ENCODE measurements around the gene KIF6.

KIF6 gene

DNA sequence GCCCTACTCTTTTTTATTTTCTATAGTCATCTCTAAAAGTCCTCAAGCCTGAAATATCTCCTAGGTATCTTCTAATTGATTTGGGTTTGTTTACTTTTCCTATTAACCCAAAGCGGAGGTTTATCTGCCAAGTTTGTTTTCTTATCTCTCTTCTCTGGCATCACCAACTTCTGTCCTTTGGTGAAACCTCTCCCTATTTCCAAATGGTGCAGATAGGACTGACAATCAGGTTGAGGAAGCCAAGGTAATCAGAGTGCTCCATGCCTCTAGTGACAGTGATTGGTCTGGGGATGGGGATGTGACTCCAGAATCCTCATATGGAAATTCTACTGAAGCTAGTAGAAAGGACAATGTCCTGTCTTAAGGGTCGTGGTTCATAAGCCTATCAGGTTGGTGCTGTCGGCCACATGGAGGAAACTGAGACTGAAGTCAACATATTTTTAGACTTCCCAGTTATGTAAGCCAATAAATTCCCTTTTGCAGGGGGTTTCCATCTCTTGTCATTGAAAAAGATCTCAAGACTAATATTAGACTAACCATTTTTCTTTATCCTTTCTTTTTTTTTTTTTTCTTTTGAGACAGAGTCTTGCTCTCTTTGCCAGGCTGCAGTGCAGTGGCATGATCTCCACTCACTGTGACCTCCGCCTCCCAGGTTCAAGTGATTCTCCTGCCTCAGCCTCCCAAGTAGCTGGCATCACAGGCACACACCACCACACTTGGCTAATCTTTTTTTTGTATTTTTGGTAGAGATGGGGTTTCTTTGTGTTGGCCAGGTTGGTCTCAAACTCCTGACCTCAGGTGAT lies 28.0 kb downstream of the KIF6 start:
- Histone ChIP-seq H3K27me3 (ENCODE audit: low read length) (no peaks in the 10 kb centered on the region), H3F3A (ENCODE audit: insufficient read depth) (no peaks in the 10 kb centered on the region), H3K27ac (ENCODE audit: low read depth, low read length) (no peak overlapping the region), H3K9me2 (replicated peaks; ENCODE audit: insufficient read depth, low read length) (no peaks in the 10 kb centered on the region), H3K4me3 (ENCODE audit: insufficient read depth, low read length, poor library complexity, severe bottlenecking) (no peak overlapping the region), H3K9me3 (ENCODE audit: insufficient read depth, low read length) (no peaks in the 10 kb centered on the region), H4K20me1 (ENCODE audit: low read depth, low read length) (no peaks in the 10 kb centered on the region), H3K9ac (ENCODE audit: low read length) (no peak overlapping the region), H2AFZ (ENCODE audit: low read depth, low read length, severe bottlenecking) (no peak overlapping the region), H3K79me2 (ENCODE audit: insufficient read depth, low read length) (no peaks in the 10 kb centered on the region), H3K4me2 (ENCODE audit: low read depth, low read length, poor library complexity, severe bottlenecking) (no peak overlapping the region), H3K36me3 (ENCODE audit: low read length) (no peaks in the 10 kb centered on the region)
- TF ChIP-seq EZH2phosphoT487 (conservative IDR thresholded peaks at IDR 0.05; ENCODE audit: low read length): no peak
- TF ChIP-seq, protein P1, sequence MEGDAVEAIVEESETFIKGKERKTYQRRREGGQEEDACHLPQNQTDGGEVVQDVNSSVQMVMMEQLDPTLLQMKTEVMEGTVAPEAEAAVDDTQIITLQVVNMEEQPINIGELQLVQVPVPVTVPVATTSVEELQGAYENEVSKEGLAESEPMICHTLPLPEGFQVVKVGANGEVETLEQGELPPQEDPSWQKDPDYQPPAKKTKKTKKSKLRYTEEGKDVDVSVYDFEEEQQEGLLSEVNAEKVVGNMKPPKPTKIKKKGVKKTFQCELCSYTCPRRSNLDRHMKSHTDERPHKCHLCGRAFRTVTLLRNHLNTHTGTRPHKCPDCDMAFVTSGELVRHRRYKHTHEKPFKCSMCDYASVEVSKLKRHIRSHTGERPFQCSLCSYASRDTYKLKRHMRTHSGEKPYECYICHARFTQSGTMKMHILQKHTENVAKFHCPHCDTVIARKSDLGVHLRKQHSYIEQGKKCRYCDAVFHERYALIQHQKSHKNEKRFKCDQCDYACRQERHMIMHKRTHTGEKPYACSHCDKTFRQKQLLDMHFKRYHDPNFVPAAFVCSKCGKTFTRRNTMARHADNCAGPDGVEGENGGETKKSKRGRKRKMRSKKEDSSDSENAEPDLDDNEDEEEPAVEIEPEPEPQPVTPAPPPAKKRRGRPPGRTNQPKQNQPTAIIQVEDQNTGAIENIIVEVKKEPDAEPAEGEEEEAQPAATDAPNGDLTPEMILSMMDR (IDR thresholded peaks at IDR 0.05; ENCODE audit: insufficient read depth, low read length, poor library complexity, severe bottlenecking): no peak

DNA sequence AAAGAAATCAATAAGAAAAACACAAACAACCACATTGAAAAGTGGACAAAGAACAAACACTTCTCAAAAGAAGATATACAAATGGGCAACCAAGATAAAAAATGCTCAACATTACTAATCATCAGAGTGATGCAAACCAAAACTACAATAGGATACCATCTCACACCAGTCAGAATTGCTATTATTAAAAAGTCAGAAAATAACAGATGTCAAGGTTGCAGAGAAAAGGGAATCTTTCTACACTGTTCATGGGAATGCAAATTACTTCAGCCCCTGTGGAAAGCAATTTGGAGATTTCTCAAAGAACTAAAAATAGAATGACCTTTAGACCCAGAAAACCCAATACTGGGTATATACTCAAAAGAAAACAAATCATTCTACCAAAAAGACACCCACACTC lies 29.8 kb downstream of the KIF6 start:
- Histone ChIP-seq H3K27ac (ENCODE audit: low read depth, low read length) (no peak overlapping the region), H3F3A (ENCODE audit: insufficient read depth) (no peaks in the 10 kb centered on the region), H3K27me3 (ENCODE audit: low read length) (no peaks in the 10 kb centered on the region), H2AFZ (ENCODE audit: low read depth, low read length, severe bottlenecking) (no peak overlapping the region), H3K9me3 (ENCODE audit: insufficient read depth, low read length) (no peaks in the 10 kb centered on the region), H3K9ac (ENCODE audit: low read length) (no peak overlapping the region), H3K4me2 (ENCODE audit: low read depth, low read length, poor library complexity, severe bottlenecking) (no peak overlapping the region), H3K4me3 (ENCODE audit: insufficient read depth, low read length, poor library complexity, severe bottlenecking) (no peak overlapping the region), H3K36me3 (ENCODE audit: low read length) (no peaks in the 10 kb centered on the region), H4K20me1 (ENCODE audit: low read depth, low read length) (no peaks in the 10 kb centered on the region), H3K9me2 (replicated peaks; ENCODE audit: insufficient read depth, low read length) (no peaks in the 10 kb centered on the region), H3K79me2 (ENCODE audit: insufficient read depth, low read length) (no peaks in the 10 kb centered on the region)
- no peak for TF ChIP-seq EZH2phosphoT487 (conservative IDR thresholded peaks at IDR 0.05; ENCODE audit: low read length)
- TF ChIP-seq, protein P1 (IDR thresholded peaks at IDR 0.05; ENCODE audit: insufficient read depth, low read length, poor library complexity, severe bottlenecking): no peak

DNA sequence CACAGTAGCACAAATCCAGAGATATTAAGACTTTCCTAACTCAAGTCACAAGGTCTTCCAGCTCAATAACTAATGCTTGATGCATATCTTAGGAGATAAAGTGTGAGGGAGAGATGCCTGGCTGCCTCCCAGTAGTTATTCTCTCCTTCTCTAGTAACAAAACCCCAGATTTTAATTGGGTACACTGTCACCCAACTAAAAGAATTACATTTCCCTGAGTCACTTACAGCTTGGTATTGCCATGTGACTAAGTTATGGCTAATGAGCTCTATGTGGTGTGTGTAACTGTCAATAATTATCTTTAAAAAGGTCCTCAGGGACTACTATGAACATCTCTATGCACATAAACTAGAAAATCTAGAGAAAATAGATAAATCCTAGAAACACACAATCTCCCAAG lies 32.0 kb downstream of the KIF6 start:
- Histone ChIP-seq H3K9me3 (ENCODE audit: insufficient read depth, low read length) (no peaks in the 10 kb centered on the region), H3K27ac (ENCODE audit: low read depth, low read length) (no peak overlapping the region), H3F3A (ENCODE audit: insufficient read depth) (no peaks in the 10 kb centered on the region), H3K4me3 (ENCODE audit: insufficient read depth, low read length, poor library complexity, severe bottlenecking) (no peak overlapping the region), H4K20me1 (ENCODE audit: low read depth, low read length) (no peaks in the 10 kb centered on the region), H3K27me3 (ENCODE audit: low read length) (no peaks in the 10 kb centered on the region), H3K4me2 (ENCODE audit: low read depth, low read length, poor library complexity, severe bottlenecking) (no peak overlapping the region), H3K9me2 (replicated peaks; ENCODE audit: insufficient read depth, low read length) (no peaks in the 10 kb centered on the region), H3K9ac (ENCODE audit: low read length) (no peak overlapping the region), H3K79me2 (ENCODE audit: insufficient read depth, low read length) (no peaks in the 10 kb centered on the region), H3K36me3 (ENCODE audit: low read length) (no peaks in the 10 kb centered on the region), H2AFZ (ENCODE audit: low read depth, low read length, severe bottlenecking) (no peak overlapping the region)
- TF ChIP-seq, protein P1 (IDR thresholded peaks at IDR 0.05; ENCODE audit: insufficient read depth, low read length, poor library complexity, severe bottlenecking): no peak
- no peak for TF ChIP-seq EZH2phosphoT487 (conservative IDR thresholded peaks at IDR 0.05; ENCODE audit: low read length)
